Right ventricle myocardium superior (tissue), 1 donor: Measurements from ENCODE around the gene PHYH. TPM values are rescaled to one million over a fixed set of nuclear protein-coding genes. Genes with fewer than 3 reads are reported as not detected.

Experiments
- ATAC-seq: fragments of 200-7000 bp; cut with Tn5 transposase; one replicate; pipeline ENCODE4 v1.9.1; 2020; ENCODE audit warnings: mild to moderate bottlenecking; ENCODE audit not compliant: poor library complexity
- DNase-seq: peaks from one replicate; pipeline ENCODE4 v3.0.0-alpha.2; 2020
- intact Hi-C: fragments of 100-400 bp; cut with DNase I; formaldehyde crosslinking; loops from one replicate; pipeline ENCODE4 v1.11.2; 2022
- total RNA-seq: library from RNA; stranded (reverse); fragmentation: NEBNext Ultra II Directional; extraction: Animal tissue kit (Norgen Biotek cat#: 25700); gene quantifications from one replicate; pipeline ENCODE4 v1.2.1, GENCODE V29; 2021
- donor health status: DM: no; HTN: yes; CAD: no; lungs with severe emphysema.

Gene PHYH
- total RNA-seq, 1 donor from 2014 or later = 181 TPM

GRCh38 chr10:13328126-13328525 lies 28.3 kb upstream of the PHYH start:
- intact Hi-C loops = no loop called here
- ATAC-seq = no peak
- DNase-seq = no peak

- no peak for DNase-seq
- intact Hi-C loops = no loop called here
- peak; percentile 91 for ATAC-seq
These were observed 27.7 kb upstream of the PHYH start for GRCh38 chr10:13327534-13327933.

- ATAC-seq (no peak), DNase-seq (no peak)
- intact Hi-C loops = no loop called here
These were observed 22.8 kb upstream of the PHYH start for GRCh38 chr10:13322615-13323148.

- DNase-seq (no peak), ATAC-seq (no peak)
- intact Hi-C loops = no loop called here
These were observed 21.7 kb upstream of the PHYH start for GRCh38 chr10:13321576-13321975.

- intact Hi-C loops = no loop called here
- ATAC-seq = peak; percentile 49
These were observed 19.3 kb upstream of the PHYH start for GRCh38 chr10:13319166-13319565.

GRCh38 chr10:13317474-13317873 lies 17.6 kb upstream of the PHYH start:
- DNase-seq = no peak
- intact Hi-C loops = no loop called here
- no peak for ATAC-seq

More at GRCh38 chr10:13319166-13319565, 19.3 kb upstream of the PHYH start:
- no peak for DNase-seq

- intact Hi-C loops = no loop called here
- ATAC-seq (no peak), DNase-seq (no peak)
These were observed 16.9 kb upstream of the PHYH start for GRCh38 chr10:13316635-13317311.

GRCh38 chr10:13315361-13315760 lies 15.5 kb upstream of the PHYH start:
- DNase-seq = no peak
- ATAC-seq = no peak
- intact Hi-C loops = no loop called here

GRCh38 chr10:13311177-13311575 lies 11.3 kb upstream of the PHYH start:
- intact Hi-C loops = no loop called here
- DNase-seq (no peak), ATAC-seq (no peak)

- no peak for ATAC-seq
- no peak for DNase-seq
- intact Hi-C loops = no loop called here
These were observed 10.8 kb upstream of the PHYH start for GRCh38 chr10:13310518-13311176.

- intact Hi-C loops = loop anchor here (10.0 kb wide), 1 partner anchor 145 kb away; the partner anchor contains the start of gene MCM10
- DNase-seq (no peak), ATAC-seq (no peak)
These were observed 9.9 kb upstream of the PHYH start for GRCh38 chr10:13309792-13310191.

- ATAC-seq (no peak), DNase-seq (no peak)
- intact Hi-C loops = loop anchor here (10.0 kb wide), 1 partner anchor 143 kb away; the partner anchor contains the start of gene MCM10
These were observed 8.2 kb upstream of the PHYH start for GRCh38 chr10:13308096-13308495.

- no peak for ATAC-seq
- no peak for DNase-seq
- intact Hi-C loops = loop anchor here (10.0 kb wide), 1 partner anchor 141 kb away; the partner anchor contains the start of gene MCM10
These were observed 6.2 kb upstream of the PHYH start for GRCh38 chr10:13306103-13306502.

- ATAC-seq (no peak), DNase-seq (no peak)
- intact Hi-C loops = loop anchor here (5.0 to 10.0 kb wide), 2 partner anchors 44 to 138 kb away; partner anchors contain the start of genes MCM10 and SEPHS1
These were observed 3.1 kb upstream of the PHYH start for GRCh38 chr10:13302821-13303555.

- ATAC-seq (no peak), DNase-seq (no peak)
- intact Hi-C loops = no loop called here
These were observed 972 bp downstream of the PHYH start for GRCh38 chr10:13298748-13299436.

GRCh38 chr10:13296476-13296875 lies 3.4 kb downstream of the PHYH start:
- ATAC-seq (no peak), DNase-seq (no peak)
- intact Hi-C loops = no loop called here

GRCh38 chr10:13294784-13295183 lies 5.1 kb downstream of the PHYH start:
- intact Hi-C loops = no loop called here
- ATAC-seq = no peak
- no peak for DNase-seq

- ATAC-seq (no peak), DNase-seq (no peak)
- intact Hi-C loops = no loop called here
These were observed 7.8 kb downstream of the PHYH start for GRCh38 chr10:13291821-13292773.
